NCI-H748 (cell line): ENCODE results near the gene GNA12.
"Not testable (repeated sequence)": the region's sequence is repeated elsewhere in the genome, so short reads cannot be mapped to it uniquely, and the experiment has no call there.

Experiments
- DNase-seq: peaks from one replicate; lab custom pipeline; 2025; ENCODE audit not compliant: unreplicated experiment; lab: John Stamatoyannopoulos, UW

The GNA12 gene

DNA sequence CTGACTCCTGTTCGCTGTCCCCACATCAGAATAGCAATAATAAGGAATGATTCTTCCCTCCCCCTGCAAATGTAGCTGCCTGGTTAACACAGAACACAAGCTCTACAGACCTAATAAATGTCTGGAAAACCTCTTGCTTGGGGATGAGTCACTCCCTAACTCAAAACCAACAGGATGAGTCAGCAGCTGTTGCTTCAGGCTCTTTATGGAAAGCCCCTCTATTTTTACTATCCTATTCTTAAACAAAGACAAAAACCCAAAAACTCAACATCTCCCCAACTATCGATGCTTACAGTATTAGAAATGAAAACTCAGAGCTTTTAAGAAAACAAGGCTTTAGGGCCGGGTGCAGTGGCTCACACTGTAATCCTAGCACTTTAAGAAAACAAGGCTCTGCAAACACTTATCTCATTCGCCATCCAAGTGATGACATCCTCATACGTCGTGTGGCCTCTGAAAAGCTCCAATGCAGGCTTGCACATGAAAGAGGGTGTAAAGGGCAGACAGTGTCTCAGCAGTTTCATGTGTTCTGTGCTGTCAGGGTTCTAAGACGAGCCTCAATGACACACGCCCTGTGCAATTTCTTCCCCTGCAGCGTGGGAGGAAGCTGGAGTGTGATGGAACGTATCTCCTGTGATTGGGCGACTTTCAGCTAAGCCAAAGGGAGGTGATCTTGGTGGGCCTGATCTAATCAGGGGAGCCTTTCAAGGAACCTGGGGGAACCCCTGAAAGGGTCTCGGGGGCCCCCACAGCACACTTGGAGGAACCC, 86.0 kb downstream of the GNA12 start:
- DNase-seq, result peak; percentile 24

DNA sequence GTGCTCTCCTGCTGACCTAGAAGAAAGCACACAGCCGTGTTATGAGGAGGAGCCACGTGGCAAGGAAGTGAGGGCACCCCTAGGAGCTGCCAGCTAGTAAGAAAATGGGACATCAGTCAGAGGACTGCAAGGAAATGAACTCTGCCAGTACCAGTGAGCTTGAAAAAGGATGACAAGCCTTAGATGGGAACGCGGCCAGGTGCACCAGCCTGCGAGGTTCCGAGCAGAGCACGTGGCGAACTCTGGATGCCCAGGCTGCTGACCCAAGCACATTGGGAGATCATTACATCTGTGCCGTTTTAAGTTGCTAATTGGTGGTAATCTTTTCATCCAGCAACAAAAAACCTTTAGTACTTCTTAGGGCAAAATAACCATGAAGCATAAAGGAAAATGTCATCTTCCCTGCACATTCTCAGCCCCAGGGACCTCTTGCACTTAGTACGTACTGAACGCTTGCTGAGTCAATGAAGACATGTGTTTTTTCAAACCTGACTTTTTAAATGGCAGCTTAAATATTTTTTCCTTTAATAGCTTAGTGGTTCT, 86.7 kb downstream of the GNA12 start:
- no peak for DNase-seq

DNA sequence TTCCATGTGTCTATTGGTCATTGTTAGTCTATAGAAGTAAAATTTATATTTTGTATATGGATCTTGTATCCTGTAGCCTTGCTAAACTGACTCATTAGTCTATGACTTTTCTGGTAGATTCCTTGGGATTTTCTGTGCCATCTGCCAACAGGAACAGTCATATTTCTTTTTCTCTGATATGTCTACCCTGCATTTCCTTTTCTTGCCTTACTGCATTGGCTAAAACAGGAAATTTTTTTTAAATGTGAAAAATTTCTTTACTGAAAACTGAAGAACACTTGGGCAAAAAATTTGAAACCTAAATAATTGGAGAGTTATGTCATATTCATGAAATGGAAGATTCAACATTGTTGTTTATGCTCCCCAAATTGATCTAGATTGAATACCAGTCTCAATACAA, 88.6 kb downstream of the GNA12 start:
- DNase-seq, result no peak

DNA sequence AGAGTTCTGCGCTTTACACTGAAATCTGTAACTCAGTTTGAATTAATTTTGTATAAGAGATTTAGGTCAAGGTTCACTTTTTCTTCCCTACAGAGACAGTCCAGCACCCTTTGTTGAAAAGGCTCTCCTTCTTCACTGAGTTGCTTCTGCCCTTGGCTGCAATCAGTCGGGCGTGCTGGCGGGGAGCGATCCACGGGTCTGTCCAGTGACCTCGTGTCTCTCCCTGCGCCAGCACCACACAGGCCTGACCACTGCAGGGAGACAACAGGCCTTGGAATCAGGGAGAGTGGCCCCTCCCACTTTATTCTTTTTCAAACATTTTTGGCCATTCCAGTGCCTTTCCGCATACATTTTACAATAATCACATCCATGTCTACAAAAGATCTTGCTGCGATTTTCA, 89.2 kb downstream of the GNA12 start:
- DNase-seq, result no peak

DNA sequence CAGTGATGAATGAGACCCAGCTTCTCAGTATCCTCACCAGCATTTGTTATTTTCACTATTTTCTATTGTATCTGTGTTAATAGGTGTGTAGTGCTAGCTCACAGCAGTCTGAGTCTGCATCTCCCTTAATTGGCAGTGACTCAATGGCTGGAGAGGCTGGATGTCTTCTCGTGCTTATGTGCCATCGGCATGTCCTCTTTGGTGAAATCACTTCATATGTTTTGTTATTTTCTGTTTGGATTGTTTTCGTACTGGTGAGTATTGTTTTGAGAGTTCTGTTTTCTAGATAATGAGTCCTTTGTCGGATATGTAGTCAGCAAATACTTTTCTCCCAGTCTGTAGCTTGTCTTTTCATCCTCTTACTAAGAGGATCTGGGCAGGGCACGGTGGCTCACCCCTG, 90.0 kb downstream of the GNA12 start:
- no peak for DNase-seq

DNA sequence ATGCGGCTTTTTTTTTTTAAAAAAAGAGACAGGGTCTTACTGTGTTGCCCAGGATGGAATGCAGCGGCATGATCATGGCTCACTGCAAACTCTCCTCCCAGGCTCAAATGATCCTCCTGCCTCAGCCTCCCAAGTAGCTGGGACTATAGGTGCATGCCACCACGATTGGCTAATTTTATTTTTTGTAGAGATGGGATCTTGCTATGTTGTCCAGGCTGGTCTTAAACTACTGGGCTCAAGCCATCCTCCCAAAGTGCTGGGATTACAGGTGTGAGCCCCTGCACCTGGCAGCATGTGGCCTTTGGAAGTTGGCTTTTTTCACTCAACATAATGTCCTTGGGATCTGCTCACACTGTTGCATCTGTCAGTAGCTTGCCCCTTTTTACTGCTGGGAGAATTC, 91.0 kb downstream of the GNA12 start:
- no peak for DNase-seq

DNA sequence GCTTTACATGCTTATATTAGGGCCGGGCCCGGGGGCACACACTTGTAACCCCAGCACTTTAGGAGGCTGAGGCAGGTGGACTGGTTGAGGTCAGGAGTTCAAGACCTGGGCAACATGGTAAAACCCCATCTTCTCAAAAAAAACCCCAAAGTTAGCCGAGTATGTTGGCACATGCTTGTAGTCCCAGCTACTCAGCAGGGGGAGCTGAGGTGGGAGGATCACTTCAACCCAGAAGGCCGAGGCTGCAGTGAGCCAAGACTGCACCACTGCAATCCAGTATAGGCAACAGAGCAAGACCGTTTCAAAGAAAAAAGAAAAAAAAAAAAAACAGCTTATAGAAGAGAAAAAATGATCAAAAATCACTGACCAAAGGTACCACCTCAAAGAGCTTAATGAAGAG, 93.0 kb downstream of the GNA12 start:
- DNase-seq, result no peak

DNA sequence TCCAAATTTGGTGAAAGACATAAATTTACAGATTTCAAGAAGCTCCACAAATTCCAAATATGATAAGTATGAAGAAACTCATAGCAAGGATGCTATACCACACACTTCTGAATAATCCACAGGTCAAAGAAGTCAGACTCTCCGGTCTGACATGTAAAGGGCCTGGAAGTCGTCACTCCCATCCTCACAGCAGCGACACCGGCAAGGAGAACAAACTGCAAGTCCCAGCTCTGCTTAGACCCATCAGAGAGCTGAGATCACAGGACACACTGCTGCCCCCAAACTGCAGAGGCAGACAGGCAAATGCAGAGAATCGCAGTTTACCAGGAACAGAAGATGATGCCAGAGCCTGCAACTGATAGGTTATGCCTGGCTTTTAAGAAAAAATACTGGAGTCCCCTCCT, 94.1 kb downstream of the GNA12 start:
- no peak for DNase-seq

DNA sequence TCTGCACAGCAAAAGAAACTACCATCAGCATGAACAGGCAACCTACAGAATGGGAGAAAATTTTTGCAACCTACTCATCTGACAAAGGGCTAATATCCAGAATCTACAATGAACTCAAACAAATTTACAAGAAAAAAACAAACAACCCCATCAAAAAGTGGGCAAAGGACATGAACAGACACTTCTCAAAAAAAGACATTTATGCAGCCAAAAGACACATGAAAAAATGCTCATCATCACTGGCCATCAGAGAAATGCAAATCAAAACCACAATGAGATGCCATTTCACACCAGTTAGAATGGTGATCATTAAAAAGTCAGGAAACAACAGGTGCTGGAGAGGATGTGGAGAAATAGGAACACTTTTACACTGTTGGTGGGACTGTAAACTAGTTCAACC, 95.4 kb downstream of the GNA12 start:
- DNase-seq, result not testable (repeated sequence)

DNA sequence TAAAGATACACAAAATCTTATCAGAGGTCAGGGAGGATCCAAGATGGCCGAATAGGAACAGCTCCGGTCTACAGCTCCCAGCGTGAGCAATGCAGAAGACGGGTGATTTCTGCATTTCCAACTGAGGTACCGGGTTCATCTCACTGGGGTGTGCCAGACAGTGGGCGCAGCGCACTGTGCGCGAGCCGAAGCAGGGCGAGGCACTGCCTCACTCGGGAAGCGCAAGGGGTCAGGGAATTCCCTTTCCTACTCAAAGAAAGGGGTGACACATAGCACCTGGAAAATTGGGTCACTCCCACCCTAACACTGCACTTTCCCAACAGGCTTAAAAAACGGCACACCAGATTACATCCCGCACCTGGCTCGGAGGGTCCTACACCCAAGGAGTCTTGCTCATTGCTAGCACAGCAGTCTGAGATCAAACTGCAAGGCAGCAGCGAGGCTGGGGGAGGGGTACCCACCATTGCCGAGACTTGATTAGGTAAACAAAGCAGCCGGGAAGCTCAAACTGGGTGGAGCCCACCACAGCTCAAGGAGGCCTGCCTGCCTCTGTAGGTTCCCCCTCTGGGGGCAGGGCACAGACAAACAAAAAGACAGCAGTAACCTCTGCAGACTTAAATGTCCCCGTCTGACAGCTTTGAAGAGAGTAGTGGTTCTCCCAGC, 100.5 kb downstream of the GNA12 start:
- not testable (repeated sequence) for DNase-seq

DNA sequence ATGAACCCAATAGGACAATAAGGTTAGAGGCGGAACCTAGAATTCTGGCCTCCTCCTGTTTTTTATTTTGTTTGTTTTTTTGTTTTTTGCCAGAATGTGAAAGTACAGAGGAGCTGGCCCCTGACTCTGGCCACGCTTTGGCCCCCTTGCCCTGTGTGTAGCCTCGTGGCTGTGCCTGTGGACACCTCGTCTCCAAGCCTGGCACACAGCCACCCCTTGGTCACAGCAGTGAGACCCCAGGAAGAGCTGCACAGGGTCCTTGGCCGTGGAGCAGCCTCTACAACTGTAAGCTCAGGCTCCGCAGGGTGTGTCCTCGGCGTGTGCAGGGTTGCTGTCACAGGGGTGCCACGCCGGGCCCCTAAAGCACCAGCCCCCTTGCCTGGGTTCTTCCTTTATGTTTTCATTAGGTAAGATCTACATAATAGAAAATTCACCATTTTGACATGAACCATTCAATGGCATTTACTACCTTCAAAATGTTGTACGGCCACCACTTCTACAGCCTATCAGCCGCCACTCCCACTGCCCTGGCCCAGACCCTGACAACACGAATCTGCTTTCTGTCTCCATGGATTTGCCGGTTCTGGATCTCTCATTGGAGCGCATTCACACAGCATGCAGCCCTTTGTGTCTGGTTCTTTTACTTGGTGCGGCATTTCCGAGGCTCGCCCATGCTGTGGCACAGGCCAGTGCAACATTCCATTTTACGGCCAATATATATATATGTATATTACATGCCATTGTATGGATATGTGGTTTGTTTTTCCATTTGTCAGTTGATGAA, 105.2 kb downstream of the GNA12 start:
- no peak for DNase-seq

DNA sequence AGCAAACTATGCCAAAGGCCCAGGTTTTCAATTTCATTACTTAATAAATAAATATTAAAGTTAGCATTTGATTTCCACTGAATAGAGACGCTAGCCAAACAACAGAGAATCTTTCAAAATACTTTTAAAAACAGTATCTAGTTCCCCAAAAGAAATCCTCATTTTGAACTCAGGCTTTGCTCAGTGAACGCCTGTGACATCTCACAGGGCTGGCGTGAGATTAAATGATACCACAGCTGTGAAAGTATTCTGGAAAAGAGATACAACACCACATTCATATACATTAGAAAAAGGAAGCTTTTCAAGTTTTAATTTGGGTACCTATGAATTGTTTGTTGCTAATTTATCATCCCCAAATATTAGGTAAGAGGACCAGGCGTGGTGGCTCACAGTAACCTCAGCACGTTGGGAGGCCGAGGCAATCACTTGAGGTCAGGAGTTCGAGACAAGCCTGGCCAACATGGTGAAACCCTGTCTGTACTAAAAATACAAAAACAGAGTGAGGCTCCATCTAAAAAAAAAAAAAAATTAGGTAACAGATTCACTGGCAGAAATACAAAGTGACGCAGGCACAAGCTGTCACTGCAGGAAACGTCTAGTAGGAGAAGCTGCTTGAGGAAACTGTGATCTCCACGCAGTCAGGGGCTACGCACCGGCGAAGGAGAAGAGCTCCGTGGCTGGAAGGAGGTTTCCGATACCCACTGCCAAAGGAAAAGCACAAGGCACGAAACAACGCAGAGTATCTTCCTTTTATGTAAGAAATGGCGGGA, 106.2 kb downstream of the GNA12 start:
- no peak for DNase-seq

DNA sequence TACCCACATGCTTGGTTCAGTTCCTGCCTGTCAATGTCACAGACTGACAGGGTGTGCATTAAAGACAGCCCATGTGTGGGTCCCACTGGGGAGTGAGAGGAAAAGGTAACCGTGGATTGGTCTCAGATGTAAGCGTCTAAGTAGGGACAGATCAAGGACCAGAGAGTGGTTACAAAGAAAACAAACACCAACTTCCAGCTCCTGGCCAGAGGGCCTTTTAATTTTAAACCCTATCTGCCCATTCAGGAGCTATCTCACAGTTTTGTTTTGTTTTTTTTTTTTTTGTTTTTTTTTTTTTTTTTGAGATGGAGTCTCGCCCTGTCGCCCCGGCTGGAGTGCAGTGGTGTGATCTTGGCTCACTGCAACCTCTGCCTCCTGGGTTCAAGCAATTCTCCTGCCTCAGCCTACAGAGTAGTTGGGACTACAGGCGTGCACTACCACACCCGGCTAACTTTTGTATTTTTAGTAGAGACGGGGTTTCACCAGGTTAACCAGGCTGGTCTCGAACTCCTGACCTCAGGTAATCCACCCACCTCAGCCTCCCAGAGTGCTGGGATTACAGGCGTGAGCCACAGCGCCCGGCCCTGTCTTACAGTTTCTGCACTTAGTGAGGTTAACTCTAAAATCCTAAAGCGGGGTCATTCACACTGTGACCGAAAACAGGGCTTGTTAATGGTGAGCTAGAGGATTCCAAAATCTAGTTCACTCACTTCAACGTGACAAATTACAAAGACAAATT, 106.9 kb downstream of the GNA12 start:
- DNase-seq, result not testable (repeated sequence)

DNA sequence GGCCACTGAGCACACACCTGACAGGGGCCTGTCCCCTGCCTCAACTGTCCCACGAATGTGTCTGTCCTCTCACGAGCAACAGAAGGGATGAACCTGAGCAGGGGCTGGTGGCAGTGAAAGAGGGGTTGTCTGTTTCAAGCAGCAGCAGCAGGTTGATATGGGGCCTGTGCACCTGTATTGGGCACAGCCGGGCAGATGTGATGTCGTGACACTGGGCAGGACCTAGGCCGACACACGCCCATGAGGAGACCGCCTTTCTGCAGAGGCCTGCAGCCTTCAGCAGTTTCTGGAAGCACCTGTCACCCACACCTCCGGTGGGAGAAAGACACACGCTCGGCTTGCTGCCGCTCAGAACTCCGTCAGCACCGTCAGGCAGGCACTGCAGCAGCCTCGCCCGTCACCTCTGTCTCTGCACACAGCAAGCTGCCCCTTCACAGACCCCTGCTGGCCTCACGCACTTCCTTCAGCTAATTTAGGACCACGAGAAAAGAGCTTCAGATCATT, 107.6 kb downstream of the GNA12 start:
- no peak for DNase-seq

DNA sequence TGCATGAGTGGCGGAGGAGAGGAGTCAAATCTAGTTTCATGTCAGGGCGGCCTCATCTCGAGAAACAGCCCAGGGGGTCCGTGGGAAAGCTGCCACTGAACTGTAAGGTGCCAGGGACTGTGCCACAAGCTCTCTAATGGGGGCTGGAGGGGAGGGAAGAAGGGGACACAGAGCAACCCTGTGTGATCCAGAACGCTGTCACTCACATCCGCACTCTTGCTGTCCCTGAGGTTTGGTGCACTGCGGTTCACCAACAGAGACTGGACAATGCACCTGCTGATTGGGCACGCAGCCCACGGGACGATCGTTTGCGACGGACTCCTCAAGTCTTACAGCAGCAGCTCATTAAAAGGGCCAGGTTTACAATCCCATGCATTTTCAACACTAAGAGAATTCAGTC, 108.4 kb downstream of the GNA12 start:
- no peak for DNase-seq

DNA sequence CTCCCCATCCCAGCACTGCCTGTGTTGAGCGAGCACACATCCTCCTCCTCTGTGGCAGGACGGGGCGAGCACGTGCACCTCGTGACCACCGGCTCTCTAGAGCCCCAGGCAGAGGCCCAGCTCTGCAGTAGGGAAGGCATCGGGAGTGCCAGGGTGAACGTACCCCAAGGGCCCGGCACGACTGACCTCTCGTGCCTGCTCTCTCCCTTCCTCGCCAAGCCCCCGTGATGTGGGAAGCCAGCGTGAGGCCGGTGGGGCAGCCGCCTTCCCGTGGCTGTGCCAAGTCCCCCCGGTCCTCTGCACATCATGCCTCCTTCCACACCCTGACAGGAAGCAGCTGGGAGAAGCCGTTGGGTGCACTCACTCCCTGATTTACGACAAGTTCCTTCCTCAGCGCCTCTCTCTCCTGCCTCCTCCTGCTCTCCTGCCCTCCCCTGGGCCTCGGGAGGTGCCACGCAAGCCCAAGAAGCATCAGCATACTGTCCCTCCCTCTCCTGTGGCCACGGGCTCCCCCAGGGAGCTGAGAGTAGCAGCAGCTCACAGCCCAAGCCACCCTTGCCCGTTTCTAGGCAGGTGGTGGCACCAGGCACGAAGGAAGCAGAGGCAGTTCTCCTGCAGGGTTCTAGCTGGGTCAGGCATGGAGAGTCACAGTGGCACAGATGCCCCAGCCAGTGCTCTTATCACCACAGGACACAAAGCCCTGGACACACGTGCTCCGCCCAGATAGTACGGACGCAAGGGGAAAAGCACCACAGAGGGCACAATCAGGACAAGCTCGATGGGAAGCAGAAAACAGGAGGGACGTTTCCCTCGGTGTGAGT, 109.1 kb downstream of the GNA12 start:
- no peak for DNase-seq

DNA sequence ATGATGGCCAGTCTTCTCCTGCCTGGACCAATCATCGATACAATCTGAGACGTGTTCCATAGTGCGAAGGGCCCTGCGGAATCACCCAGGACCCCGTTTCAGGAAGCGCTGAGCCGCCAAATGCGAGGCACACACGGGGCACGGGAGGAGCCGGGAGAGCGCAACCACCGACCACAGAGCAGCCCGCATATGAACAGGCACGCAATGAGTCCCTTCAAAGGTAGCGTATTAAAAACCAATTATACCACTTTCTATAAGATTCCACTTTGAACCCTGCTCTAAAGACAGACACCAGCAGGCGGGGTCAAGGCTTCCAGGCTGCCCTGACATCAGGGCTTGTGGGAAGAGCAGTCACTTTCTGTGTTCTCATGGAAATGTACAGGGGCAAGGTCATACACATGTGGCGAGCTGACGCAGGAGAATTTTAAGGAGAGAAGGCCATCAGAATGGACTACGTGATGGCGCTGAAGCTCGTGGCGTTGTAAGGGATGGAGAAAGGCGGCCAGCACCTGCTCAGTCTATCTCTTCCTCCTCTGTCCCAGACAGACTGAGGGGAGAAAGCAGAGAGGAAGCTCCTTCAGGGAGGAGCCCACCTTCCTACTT, 109.9 kb downstream of the GNA12 start:
- DNase-seq, result no peak

DNA sequence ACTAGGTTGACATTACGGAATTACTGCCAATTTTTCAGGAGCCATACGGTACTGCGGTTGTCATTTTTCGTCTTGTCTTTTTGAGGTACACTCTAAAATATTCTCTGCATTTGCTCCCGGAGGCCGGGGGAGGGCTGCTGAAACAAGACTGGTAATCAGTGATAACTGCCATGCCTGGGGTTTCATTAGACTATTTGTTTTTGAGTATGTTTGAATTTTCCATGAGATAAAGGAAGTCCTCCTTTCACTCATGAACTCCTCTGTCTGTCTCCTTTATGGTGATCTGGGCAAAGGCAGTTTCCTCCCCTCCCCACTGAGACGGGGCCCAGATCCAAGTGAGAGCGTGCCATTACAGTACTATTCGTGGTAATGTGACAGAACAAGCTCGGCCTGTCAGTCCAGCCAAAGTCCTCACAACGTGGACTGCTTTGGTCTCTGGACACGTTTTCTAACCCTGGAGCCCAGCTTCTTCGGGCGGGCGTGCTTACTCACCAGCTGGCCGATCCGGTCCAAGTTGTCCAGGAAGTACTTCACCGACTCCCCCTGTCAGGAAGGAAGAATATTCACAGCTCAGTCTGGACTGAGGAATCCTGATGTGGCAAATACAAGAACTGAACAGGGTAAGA, 111.0 kb downstream of the GNA12 start:
- DNase-seq, result no peak
